ENCODE results near the gene TMEM215. TPM values are rescaled to one million over a fixed set of nuclear protein-coding genes. Genes with fewer than 3 reads are reported as not detected.

Gene TMEM215
- total and polyA plus RNA-seq, 2 experiments from 2014 or later: 0.79 to 1.2 TPM

GRCh38 chr9:32811246-32811645, 27.9 kb downstream of the TMEM215 start:
- H3K9me2 ChIP-seq (ENCODE audit: insufficient read depth): no peaks in the 10 kb centered on the region; the same call in 1 of the 2 replicates
- no peak overlapping the region for H3K27ac Mint-ChIP-seq
- no peaks in the 10 kb centered on the region for H3K79me2 ChIP-seq (replicated peaks; ENCODE audit: insufficient read depth)
- ATAC-seq: no peak
- TF ChIP-seq NANOG (IDR thresholded peaks at IDR 0.05; ENCODE audit: borderline replicate concordance) (no peak), STAT1 (IDR thresholded peaks at IDR 0.05; ENCODE audit: unreplicated experiment) (no peak), CTCF (conservative IDR thresholded peaks at IDR 0.05; ENCODE audit: low read depth in 2 of 2) (no peak), EZH2phosphoT487 (IDR thresholded peaks at IDR 0.05; ENCODE audit: unreplicated experiment) (no peak), REST (IDR thresholded peaks at IDR 0.05; ENCODE audit: unreplicated experiment) (no peak), ZNF462 (CRISPR knock-in tag; IDR thresholded peaks at IDR 0.05) (no peak), CREB1 (CRISPR knock-in tag; IDR thresholded peaks at IDR 0.05; ENCODE audit: low read depth) (no peak), POLR2AphosphoS5 (IDR thresholded peaks at IDR 0.05; ENCODE audit: low read depth) (no peak), EZH2 (IDR thresholded peaks at IDR 0.05; ENCODE audit: low read depth, unreplicated experiment) (no peak), ZNF114 (CRISPR knock-in tag; IDR thresholded peaks at IDR 0.05) (no peak), JUNB (IDR thresholded peaks at IDR 0.05; ENCODE audit: unreplicated experiment) (no peak), ZNF331 (CRISPR knock-in tag; IDR thresholded peaks at IDR 0.05; ENCODE audit: low read depth) (no peak), ETS1 (IDR thresholded peaks at IDR 0.05) (no peak)
- H3K4me3 Mint-ChIP-seq: no peak overlapping the region
- no peak overlapping the region for H3K27ac ChIP-seq (ENCODE audit: low read depth)
- no peaks in the 10 kb centered on the region for H3K27me3 Mint-ChIP-seq (ENCODE audit: insufficient read depth, low read depth, poor library complexity)
- H3F3A ChIP-seq (replicated peaks; ENCODE audit: low read depth): no peaks in the 10 kb centered on the region
- H3K4me2 ChIP-seq: no peak overlapping the region
- no peaks in the 10 kb centered on the region for H3K4me1 Mint-ChIP-seq
- no peak overlapping the region for H3K4me3 ChIP-seq
- no peak overlapping the region for H2AFZ ChIP-seq
- peaks cover 19% of the 10 kb centered on the region; the same call in 2 of the 3 replicates for H3K9me3 Mint-ChIP-seq
- H3K36me3 ChIP-seq (ENCODE audit: insufficient read depth): no peaks in the 10 kb centered on the region
- no peaks in the 10 kb centered on the region for H3K27me3 ChIP-seq (ENCODE audit: insufficient read depth)
- H4K20me1 ChIP-seq (replicated peaks; ENCODE audit: insufficient read depth): no peaks in the 10 kb centered on the region
- no peak for DNase-seq (ENCODE audit: low spot score)
- H3K4me1 ChIP-seq (ENCODE audit: insufficient read depth): no peaks in the 10 kb centered on the region
- no peaks in the 10 kb centered on the region for H3K36me3 Mint-ChIP-seq (ENCODE audit: low read depth)

All from GM23338 (cell line).